Stimulated activated CD4-positive, alpha-beta T cell treated with anti-CD3 and anti-CD28 coated beads, Interleukin-4, amount 100 ng/mL, for 48 hours (primary cell): ENCODE results near the gene PLEKHA5.
A peak's percentile ranks its signal among the peaks of the same experiment; 100 is the strongest.
"Not testable (repeated sequence)": the region's sequence is repeated elsewhere in the genome, so short reads cannot be mapped to it uniquely, and the experiment has no call there.

Experiments used
- DNase-seq, 2 donors: peaks; one replicate each; pipeline ENCODE4 v3.0.0-alpha.2; 2020; ENCODE audit warnings: low read depth in 2 of 2

PLEKHA5 gene

GRCh38 chr12:19129486-19130223 lies at the start of gene PLEKHA5:
Gene PLEKHA5, plus strand, starts transcription at chr12:19129733. Its CDS starts 67 bp downstream, at chr12:19129800.
- DNase-seq: peak; percentile 18 to 20

- DNase-seq: no peak
Measured at GRCh38 chr12:19080918-19081317, 48.6 kb upstream of the PLEKHA5 start.

GRCh38 chr12:19082365-19082911 lies 47.1 kb upstream of the PLEKHA5 start:
- DNase-seq: no peak

GRCh38 chr12:19084547-19084946 lies 45.0 kb upstream of the PLEKHA5 start:
- no peak for DNase-seq

GRCh38 chr12:19085090-19085489 lies 44.4 kb upstream of the PLEKHA5 start:
- DNase-seq: no peak

GRCh38 chr12:19088606-19089005 lies 40.9 kb upstream of the PLEKHA5 start:
- no peak for DNase-seq

- not testable (repeated sequence) for DNase-seq
Measured at GRCh38 chr12:19092482-19092881, 37.1 kb upstream of the PLEKHA5 start.

- DNase-seq: no peak
Measured at GRCh38 chr12:19093218-19093617, 36.3 kb upstream of the PLEKHA5 start.

- DNase-seq: no peak
Measured at GRCh38 chr12:19095331-19095730, 34.2 kb upstream of the PLEKHA5 start.

- DNase-seq: no peak
Measured at GRCh38 chr12:19095756-19096480, 33.6 kb upstream of the PLEKHA5 start.

- DNase-seq: no peak
Measured at GRCh38 chr12:19105463-19105862, 24.1 kb upstream of the PLEKHA5 start.

GRCh38 chr12:19107750-19108149 lies 21.8 kb upstream of the PLEKHA5 start:
- DNase-seq: no peak

GRCh38 chr12:19110221-19110940 lies 19.2 kb upstream of the PLEKHA5 start:
- DNase-seq: no peak

GRCh38 chr12:19113464-19113863 lies 16.1 kb upstream of the PLEKHA5 start:
- DNase-seq: no peak

- DNase-seq: no peak
Measured at GRCh38 chr12:19115285-19115684, 14.2 kb upstream of the PLEKHA5 start.

GRCh38 chr12:19119440-19119839 lies 10.1 kb upstream of the PLEKHA5 start:
- no peak for DNase-seq

GRCh38 chr12:19120795-19121194 lies 8.7 kb upstream of the PLEKHA5 start:
- DNase-seq: no peak

- DNase-seq: no peak
Measured at GRCh38 chr12:19121449-19122018, 8.0 kb upstream of the PLEKHA5 start.

- no peak for DNase-seq
Measured at GRCh38 chr12:19125325-19125724, 4.2 kb upstream of the PLEKHA5 start.

GRCh38 chr12:19127270-19127669 lies 2.3 kb upstream of the PLEKHA5 start:
- DNase-seq: no peak

- no peak for DNase-seq
Measured at GRCh38 chr12:19128485-19128884, 1.0 kb upstream of the PLEKHA5 start.

GRCh38 chr12:19129122-19129485 lies 429 bp upstream of the PLEKHA5 start:
- DNase-seq: no peak
